ENCODE data around the gene CC2D2B.

DNA sequence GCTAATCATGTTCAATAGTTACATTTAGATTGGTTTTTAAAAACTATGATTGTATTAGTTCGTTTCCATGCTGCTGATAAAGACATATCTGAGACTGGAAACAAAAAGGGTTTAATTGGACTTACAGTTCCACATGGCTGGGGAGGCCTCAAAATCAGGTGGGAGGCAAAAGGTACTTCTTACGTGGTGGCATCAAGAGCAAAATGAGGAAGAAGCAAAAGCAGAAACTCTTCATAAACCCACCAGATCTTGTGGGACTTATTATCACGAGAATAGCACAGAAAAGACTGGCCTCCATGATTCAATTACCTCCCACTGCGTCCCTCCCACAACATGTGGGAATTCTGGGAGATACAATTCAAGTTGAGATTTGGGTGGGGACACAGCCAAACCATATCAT lies 34.1 kb upstream of the CC2D2B start:
- TF ChIP-seq, protein P1, sequence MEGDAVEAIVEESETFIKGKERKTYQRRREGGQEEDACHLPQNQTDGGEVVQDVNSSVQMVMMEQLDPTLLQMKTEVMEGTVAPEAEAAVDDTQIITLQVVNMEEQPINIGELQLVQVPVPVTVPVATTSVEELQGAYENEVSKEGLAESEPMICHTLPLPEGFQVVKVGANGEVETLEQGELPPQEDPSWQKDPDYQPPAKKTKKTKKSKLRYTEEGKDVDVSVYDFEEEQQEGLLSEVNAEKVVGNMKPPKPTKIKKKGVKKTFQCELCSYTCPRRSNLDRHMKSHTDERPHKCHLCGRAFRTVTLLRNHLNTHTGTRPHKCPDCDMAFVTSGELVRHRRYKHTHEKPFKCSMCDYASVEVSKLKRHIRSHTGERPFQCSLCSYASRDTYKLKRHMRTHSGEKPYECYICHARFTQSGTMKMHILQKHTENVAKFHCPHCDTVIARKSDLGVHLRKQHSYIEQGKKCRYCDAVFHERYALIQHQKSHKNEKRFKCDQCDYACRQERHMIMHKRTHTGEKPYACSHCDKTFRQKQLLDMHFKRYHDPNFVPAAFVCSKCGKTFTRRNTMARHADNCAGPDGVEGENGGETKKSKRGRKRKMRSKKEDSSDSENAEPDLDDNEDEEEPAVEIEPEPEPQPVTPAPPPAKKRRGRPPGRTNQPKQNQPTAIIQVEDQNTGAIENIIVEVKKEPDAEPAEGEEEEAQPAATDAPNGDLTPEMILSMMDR (conservative IDR thresholded peaks at IDR 0.05; ENCODE audit: low read depth, low read length): no peak
- TF ChIP-seq EZH2 (IDR thresholded peaks at IDR 0.05; ENCODE audit: borderline replicate concordance, low read depth, low read length, poor library complexity, severe bottlenecking): no peak
